Endothelial cell (in vitro differentiated cells): ENCODE measurements around the gene METTL25B. TPM values are rescaled to one million over a fixed set of nuclear protein-coding genes. Genes with fewer than 3 reads are reported as not detected.

ENCODE experiments used
- DNase-seq: peaks from one replicate; pipeline ENCODE4 v3.0.0; 2021; ENCODE audit warnings: low spot score
- H3K27ac Mint-ChIP-seq: one replicate; pipeline ENCODE4 v1.8.0; 2021; ENCODE audit warnings: mixed read lengths, inconsistent platforms; ENCODE audit not compliant: unreplicated experiment
- H3K27me3 Mint-ChIP-seq: one replicate; pipeline ENCODE4 v1.8.0; 2021; ENCODE audit warnings: mild to moderate bottlenecking, moderate library complexity, mixed read lengths, inconsistent platforms; ENCODE audit not compliant: unreplicated experiment
- H3K36me3 Mint-ChIP-seq: one replicate; pipeline ENCODE4 v1.8.0; 2021; ENCODE audit warnings: mild to moderate bottlenecking, low read depth, mixed read lengths, inconsistent platforms; ENCODE audit not compliant: unreplicated experiment
- H3K4me1 Mint-ChIP-seq: one replicate; pipeline ENCODE4 v1.8.0; 2021; ENCODE audit warnings: mild to moderate bottlenecking, mixed read lengths, inconsistent platforms; ENCODE audit not compliant: unreplicated experiment
- H3K4me3 Mint-ChIP-seq: one replicate; pipeline ENCODE4 v1.8.0; 2021; ENCODE audit warnings: mild to moderate bottlenecking, mixed read lengths, inconsistent platforms; ENCODE audit not compliant: unreplicated experiment
- H3K9me3 Mint-ChIP-seq: one replicate; pipeline ENCODE4 v1.8.0; 2021; ENCODE audit warnings: mixed read lengths, inconsistent platforms; ENCODE audit not compliant: unreplicated experiment
- CTCF ChIP-seq: fragments of 200-600 bp; sonication (generic); IDR thresholded peaks from one replicate; pipeline ENCODE4 v1.5.0; 2021; ENCODE audit warnings: antibody characterized with exemption; ENCODE audit not compliant: unreplicated experiment
- total RNA-seq: library from RNA; stranded (reverse); fragmentation: NEBNext Ultra II Directional; extraction: Animal tissue kit (Norgen Biotek cat#: 25700); gene quantifications from one replicate; pipeline ENCODE4 v1.2.1, GENCODE V29; 2021; ENCODE audit not compliant: unreplicated experiment

Gene METTL25B
- total RNA-seq, 1 donor from 2014 or later = 19.3 TPM

GRCh38 chr1:156714830-156715229, 13.4 kb upstream of the METTL25B start:
- H3K4me3 Mint-ChIP-seq = no peak overlapping the region
- no peak for TF ChIP-seq CTCF
- H3K4me1 Mint-ChIP-seq = peaks cover 6% of the 10 kb centered on the region
- peaks cover 20% of the 10 kb centered on the region for H3K36me3 Mint-ChIP-seq
- no peak for DNase-seq
- H3K9me3 Mint-ChIP-seq = no peaks in the 10 kb centered on the region
- H3K27me3 Mint-ChIP-seq = peaks cover 9% of the 10 kb centered on the region
- H3K27ac Mint-ChIP-seq = no peak overlapping the region

GRCh38 chr1:156717351-156717750, 10.9 kb upstream of the METTL25B start:
- no peak for TF ChIP-seq CTCF
- Mint-ChIP-seq H3K4me1 (peaks cover 6% of the 10 kb centered on the region), H3K4me3 (no peak overlapping the region), H3K27ac (no peak overlapping the region), H3K9me3 (no peaks in the 10 kb centered on the region), H3K36me3 (peaks cover 20% of the 10 kb centered on the region), H3K27me3 (peaks cover 10% of the 10 kb centered on the region)
- no peak for DNase-seq

GRCh38 chr1:156721131-156721530, 7.1 kb upstream of the METTL25B start:
- no peak for TF ChIP-seq CTCF
- H3K36me3 Mint-ChIP-seq = peaks cover 22% of the 10 kb centered on the region
- H3K4me1 Mint-ChIP-seq = peaks cover 4% of the 10 kb centered on the region
- H3K9me3 Mint-ChIP-seq = no peaks in the 10 kb centered on the region
- H3K27me3 Mint-ChIP-seq = peaks cover 7% of the 10 kb centered on the region
- H3K4me3 Mint-ChIP-seq = no peak overlapping the region
- no peak for DNase-seq
- no peak overlapping the region for H3K27ac Mint-ChIP-seq

GRCh38 chr1:156721535-156721934, 6.7 kb upstream of the METTL25B start:
- peaks cover 4% of the 10 kb centered on the region for H3K4me1 Mint-ChIP-seq
- peaks cover 6% of the 10 kb centered on the region for H3K27me3 Mint-ChIP-seq
- H3K27ac Mint-ChIP-seq = no peak overlapping the region
- no peak for TF ChIP-seq CTCF
- DNase-seq = no peak
- H3K9me3 Mint-ChIP-seq = no peaks in the 10 kb centered on the region
- H3K36me3 Mint-ChIP-seq = peaks cover 20% of the 10 kb centered on the region
- H3K4me3 Mint-ChIP-seq = no peak overlapping the region

GRCh38 chr1:156725683-156726280, 2.5 kb upstream of the METTL25B start:
- peak; percentile 87 for TF ChIP-seq CTCF

More at GRCh38 chr1:156725683-156726280, 2.5 kb upstream of the METTL25B start:
- peak; percentile 84 for DNase-seq
- peaks cover 22% of the 10 kb centered on the region for H3K4me1 Mint-ChIP-seq
- no peaks in the 10 kb centered on the region for H3K9me3 Mint-ChIP-seq
- peaks cover 22% of the 10 kb centered on the region for H3K36me3 Mint-ChIP-seq
- H3K27me3 Mint-ChIP-seq = peaks cover 7% of the 10 kb centered on the region
- no peak overlapping the region for H3K4me3 Mint-ChIP-seq
- H3K27ac Mint-ChIP-seq = no peak overlapping the region
